ENCODE results near the gene CCDC88C. TPM values are rescaled to one million over a fixed set of nuclear protein-coding genes. Genes with fewer than 3 reads are reported as not detected.

Gene CCDC88C
- total and polyA plus RNA-seq, 2 donors (not counting 3 experiments of a cell fraction or from before 2014, with no cell fraction given): 11.4 to 52.1 TPM

GRCh38 chr14:91282954-91283645 lies 134.5 kb downstream of the CCDC88C start:
- no peak overlapping the region for H3K27ac ChIP-seq (ENCODE audit: insufficient read depth, low read depth, low read length)
- no peaks in the 10 kb centered on the region for H3K4me1 ChIP-seq (ENCODE audit: control insufficient read depth, extremely low read depth, insufficient read depth, low read length)
- dilution Hi-C loops (cut with MboI; ENCODE audit: extremely low pct_ligation_motif_present, low sequenced_read_pairs) (loop anchor here (25.0 kb wide), 1 partner anchor 371 kb away; no protein-coding TSS in a partner anchor), intact Hi-C loops (cut with micrococcal nuclease) (no loop called here)
- BruUV-seq (replicated peaks): no TSS peak
- FAIRE-seq (no peak), DNase-seq (ENCODE audit: low read depth, low spot score) (no peak)
- H3K27me3 ChIP-seq (ENCODE audit: control insufficient read depth in 2 of 2, insufficient read depth in 2 of 2, low read length in 2 of 2): no peaks in the 10 kb centered on the region
- H3K9ac ChIP-seq (replicated peaks; ENCODE audit: extremely low read depth, insufficient read depth, low read length): no peak overlapping the region
- no peak overlapping the region for H2AFZ ChIP-seq (ENCODE audit: low read depth, low read length)
- CTCF ChIA-PET: no interaction called here
- peaks cover 7 to 29% of the 10 kb centered on the region in 2 experiments for H3K36me3 ChIP-seq (ENCODE audit: control insufficient read depth in 2 of 2, extremely low read depth in 1 of 2, insufficient read depth in 2 of 2, low read length in 2 of 2)
- TF ChIP-seq POLR2AphosphoS5 (IDR thresholded peaks at IDR 0.05; ENCODE audit: insufficient read depth, low read depth, low read length): no peak
- no peaks in the 10 kb centered on the region for H4K20me1 ChIP-seq (replicated peaks; ENCODE audit: control insufficient read depth, extremely low read depth, insufficient read depth, low read length)
- POLR2A ChIA-PET: no interaction called here
- no peak overlapping the region for H3K4me2 ChIP-seq (ENCODE audit: insufficient read depth, low read length)
- no peaks in the 10 kb centered on the region for H3K9me3 ChIP-seq (replicated peaks; ENCODE audit: control insufficient read depth, insufficient read depth, low read length)
- H3K4me3 ChIP-seq (replicated peaks in 1 of 3; ENCODE audit: insufficient read depth in 1 of 3, low read depth in 1 of 3, low read length in 3 of 3): no peak overlapping the region
- H3K9me1 ChIP-seq (replicated peaks; ENCODE audit: control insufficient read depth, extremely low read depth, insufficient read depth, low read length): no peaks in the 10 kb centered on the region
- no peaks in the 10 kb centered on the region for H3K79me2 ChIP-seq (ENCODE audit: control insufficient read depth, insufficient read depth, low read length)

DNA sequence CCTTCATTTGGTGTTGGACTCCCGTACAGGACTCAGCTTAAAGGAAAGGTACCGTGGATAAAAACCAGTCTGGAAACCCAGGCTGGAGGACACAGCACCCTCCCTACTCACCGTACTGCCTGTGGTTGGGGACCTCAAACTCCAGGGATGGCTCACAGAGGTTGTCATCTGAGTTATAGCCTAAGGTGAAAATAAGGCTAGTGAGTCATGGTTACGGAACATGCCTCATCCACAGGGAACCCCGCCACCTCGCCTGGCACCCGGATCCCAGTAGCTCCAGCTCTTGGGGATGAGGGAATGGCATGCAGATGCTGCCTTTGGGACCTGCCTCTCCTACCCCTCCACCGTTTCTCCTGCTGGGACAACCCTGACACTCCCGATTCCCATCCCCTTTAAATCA lies 136.3 kb downstream of the CCDC88C start:
- no peaks in the 10 kb centered on the region for H3K4me1 ChIP-seq (ENCODE audit: control insufficient read depth, extremely low read depth, insufficient read depth, low read length)
- no TSS peak for BruUV-seq (replicated peaks)
- CTCF ChIA-PET: interaction anchor here (0.7 to 6.2 kb wide), 4 partner anchors 9 to 108 kb away, joined by 3 to 61 read pairs (median 4); no protein-coding TSS in a partner anchor

More for the DNA sequence above, 136.3 kb downstream of the CCDC88C start:
- Histone ChIP-seq H3K27ac (ENCODE audit: insufficient read depth, low read depth, low read length) (no peak overlapping the region), H3K79me2 (ENCODE audit: control insufficient read depth, insufficient read depth, low read length) (no peaks in the 10 kb centered on the region), H3K9me1 (replicated peaks; ENCODE audit: control insufficient read depth, extremely low read depth, insufficient read depth, low read length) (no peaks in the 10 kb centered on the region), H3K4me3 (replicated peaks in 1 of 3; ENCODE audit: insufficient read depth in 1 of 3, low read depth in 1 of 3, low read length in 3 of 3) (no peak overlapping the region), H3K9ac (replicated peaks; ENCODE audit: extremely low read depth, insufficient read depth, low read length) (no peak overlapping the region), H3K36me3 (ENCODE audit: control insufficient read depth in 2 of 2, extremely low read depth in 1 of 2, insufficient read depth in 2 of 2, low read length in 2 of 2) (peaks cover 7 to 38% of the 10 kb centered on the region in 2 experiments), H3K27me3 (ENCODE audit: control insufficient read depth in 2 of 2, insufficient read depth in 2 of 2, low read length in 2 of 2) (no peaks in the 10 kb centered on the region), H3K9me3 (replicated peaks; ENCODE audit: control insufficient read depth, insufficient read depth, low read length) (no peaks in the 10 kb centered on the region), H4K20me1 (replicated peaks; ENCODE audit: control insufficient read depth, extremely low read depth, insufficient read depth, low read length) (no peaks in the 10 kb centered on the region), H2AFZ (ENCODE audit: low read depth, low read length) (no peak overlapping the region), H3K4me2 (ENCODE audit: insufficient read depth, low read length) (no peak overlapping the region)
- FAIRE-seq (no peak), DNase-seq (ENCODE audit: low read depth, low spot score) (no peak)
- dilution Hi-C loops (cut with MboI; ENCODE audit: extremely low pct_ligation_motif_present, low sequenced_read_pairs) (loop anchor here (25.0 kb wide), 1 partner anchor 369 kb away; no protein-coding TSS in a partner anchor), intact Hi-C loops (cut with micrococcal nuclease) (no loop called here)
- TF ChIP-seq POLR2A (IDR thresholded peaks at IDR 0.05; ENCODE audit: low read depth, low read length): no peak
- TF ChIP-seq FOS (IDR thresholded peaks at IDR 0.05; ENCODE audit: borderline replicate concordance, insufficient read depth, low read length): no peak
- TF ChIP-seq GATA2 (IDR thresholded peaks at IDR 0.05; ENCODE audit: insufficient read depth, insufficient read length, low read depth, low read length): no peak
- TF ChIP-seq, protein P1, sequence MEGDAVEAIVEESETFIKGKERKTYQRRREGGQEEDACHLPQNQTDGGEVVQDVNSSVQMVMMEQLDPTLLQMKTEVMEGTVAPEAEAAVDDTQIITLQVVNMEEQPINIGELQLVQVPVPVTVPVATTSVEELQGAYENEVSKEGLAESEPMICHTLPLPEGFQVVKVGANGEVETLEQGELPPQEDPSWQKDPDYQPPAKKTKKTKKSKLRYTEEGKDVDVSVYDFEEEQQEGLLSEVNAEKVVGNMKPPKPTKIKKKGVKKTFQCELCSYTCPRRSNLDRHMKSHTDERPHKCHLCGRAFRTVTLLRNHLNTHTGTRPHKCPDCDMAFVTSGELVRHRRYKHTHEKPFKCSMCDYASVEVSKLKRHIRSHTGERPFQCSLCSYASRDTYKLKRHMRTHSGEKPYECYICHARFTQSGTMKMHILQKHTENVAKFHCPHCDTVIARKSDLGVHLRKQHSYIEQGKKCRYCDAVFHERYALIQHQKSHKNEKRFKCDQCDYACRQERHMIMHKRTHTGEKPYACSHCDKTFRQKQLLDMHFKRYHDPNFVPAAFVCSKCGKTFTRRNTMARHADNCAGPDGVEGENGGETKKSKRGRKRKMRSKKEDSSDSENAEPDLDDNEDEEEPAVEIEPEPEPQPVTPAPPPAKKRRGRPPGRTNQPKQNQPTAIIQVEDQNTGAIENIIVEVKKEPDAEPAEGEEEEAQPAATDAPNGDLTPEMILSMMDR (IDR thresholded peaks at IDR 0.05; ENCODE audit: extremely low read depth in 1 of 2, insufficient read depth in 1 of 2, low read depth in 1 of 2, low read length in 2 of 2): no peak
- TF ChIP-seq MAX (IDR thresholded peaks at IDR 0.05; ENCODE audit: insufficient read depth, insufficient read length): no peak
- TF ChIP-seq JUN (IDR thresholded peaks at IDR 0.05; ENCODE audit: borderline replicate concordance, insufficient read depth, insufficient read length, low read depth): no peak
- no peak for TF ChIP-seq MYC (IDR thresholded peaks at IDR 0.05; ENCODE audit: low read depth, low read length)
- TF ChIP-seq POLR2AphosphoS5 (IDR thresholded peaks at IDR 0.05; ENCODE audit: insufficient read depth, low read depth, low read length): no peak
- TF ChIP-seq EZH2 (IDR thresholded peaks at IDR 0.05; ENCODE audit: borderline replicate concordance, low read depth, low read length, severe bottlenecking): no peak
- POLR2A ChIA-PET: interaction anchor here (0.6 kb wide), 1 partner anchor 102 kb away, joined by 8 read pairs; no protein-coding TSS in a partner anchor

Data from endothelial cell of umbilical vein (primary cell).